Muscle of leg (tissue), 16 donors: ENCODE data around the gene PPP5C. TPM values are rescaled to one million over a fixed set of nuclear protein-coding genes. Genes with fewer than 3 reads are reported as not detected.
A peak's percentile ranks its signal among the peaks of the same experiment; 100 is the strongest.

ENCODE experiments used
- DNase-seq: peaks from one replicate; pipeline ENCODE4 v3.0.0; 2013
- H3K27ac ChIP-seq: one replicate; pipeline ENCODE4 v1.5.1; 2013; ENCODE audit warnings: mild to moderate bottlenecking, low read length, control low read depth
- H3K27me3 ChIP-seq: one replicate; pipeline ENCODE4 v1.6.1; 2013; ENCODE audit warnings: low read length; ENCODE audit not compliant: control insufficient read depth, insufficient read depth
- H3K36me3 ChIP-seq: one replicate; pipeline ENCODE4 v1.6.1; 2013; ENCODE audit warnings: low read length; ENCODE audit not compliant: control insufficient read depth, insufficient read depth
- H3K4me1 ChIP-seq: one replicate; pipeline ENCODE4 v1.6.1; 2013; ENCODE audit warnings: low read length; ENCODE audit not compliant: control insufficient read depth, insufficient read depth
- H3K4me3 ChIP-seq: one replicate; pipeline ENCODE4 v1.5.1; 2013; ENCODE audit warnings: low read length, control low read depth
- H3K9me3 ChIP-seq: replicated peaks from 2 replicates; pipeline ENCODE4 v1.6.1; 2013; ENCODE audit warnings: low read depth, low read length; ENCODE audit not compliant: control insufficient read depth
- WGBS: methylation state at CpG from one replicate; pipeline ENCODE4 v1.1.5; 2013; ENCODE audit warnings: missing lambda C conversion rate; ENCODE audit not compliant: insufficient coverage; 5-methylcytosine and 5-hydroxymethylcytosine counted together
- long read RNA-seq, 11 donors: transcript quantifications; one replicate each; lab custom pipeline, GENCODE V29; 2026
- polyA plus RNA-seq, 8 donors: library from polyadenylated mRNA; unstranded; fragments of 120-200 nt; gene quantifications; one replicate each; pipeline versions ENCODE4 v1.2.1 to v1.2.3, GENCODE V29; 2013; ENCODE audit warnings: inconsistent platforms in 1 of 8, low replicate concordance in 1 of 8; ENCODE audit not compliant: insufficient read length in 8 of 8, insufficient read depth in 1 of 8
- total RNA-seq: library from RNA; stranded (reverse); fragments of 120-200 nt; gene quantifications from one replicate; pipeline ENCODE4 v1.2.4, GENCODE V29; 2013

Gene PPP5C
- total RNA-seq (42.6 TPM), polyA plus RNA-seq (10 to 100 TPM; 58.5 to 71.7 (median 61.3) TPM)
- long read RNA-seq, donor 1, transcript PPP5C-201 (13 exons, 2,109 nt) = major isoform, 11 of 13 reads
- long read RNA-seq, donor 1, partial matches to known transcripts = 0 of 13 reads
- long read RNA-seq, donor 1, other reads (novel, unspliced or antisense) = 0 of 13 reads
- long read RNA-seq, donor 2 = 0 reads
- long read RNA-seq, donor 3, transcript PPP5C-201 (13 exons, 2,109 nt) = major isoform, 16 of 19 reads
- long read RNA-seq, donor 3, partial matches to known transcripts = 0 of 19 reads
- long read RNA-seq, donor 3, other reads (novel, unspliced or antisense) = 0 of 19 reads
- long read RNA-seq, donor 4, transcript PPP5C-201 (13 exons, 2,109 nt) = major isoform, 21 of 26 reads
- long read RNA-seq, donor 4, partial matches to known transcripts = 0 of 26 reads
- long read RNA-seq, donor 4, other reads (novel, unspliced or antisense) = 0 of 26 reads
- long read RNA-seq, donor 5, transcript PPP5C-201 (13 exons, 2,109 nt) = major isoform, 31 of 47 reads
- long read RNA-seq, donor 5, partial matches to known transcripts = 12 of 47 reads
- long read RNA-seq, donor 5, other reads (novel, unspliced or antisense) = 0 of 47 reads
- long read RNA-seq, donor 6, transcript PPP5C-201 (13 exons, 2,109 nt) = major isoform, 17 of 19 reads
- long read RNA-seq, donor 6, partial matches to known transcripts = 0 of 19 reads
- long read RNA-seq, donor 6, other reads (novel, unspliced or antisense) = 0 of 19 reads
- long read RNA-seq, donor 7, transcript PPP5C-201 (13 exons, 2,109 nt) = major isoform, 13 of 15 reads
- long read RNA-seq, donor 7, partial matches to known transcripts = 0 of 15 reads
- long read RNA-seq, donor 7, other reads (novel, unspliced or antisense) = 0 of 15 reads
- long read RNA-seq, donor 8, transcript PPP5C-201 (13 exons, 2,109 nt) = major isoform, 14 of 15 reads
- long read RNA-seq, donor 8, partial matches to known transcripts = 0 of 15 reads
- long read RNA-seq, donor 8, other reads (novel, unspliced or antisense) = 0 of 15 reads
- long read RNA-seq, donor 9, transcript PPP5C-201 (13 exons, 2,109 nt) = major isoform, 12 of 13 reads
- long read RNA-seq, donor 9, partial matches to known transcripts = 0 of 13 reads
- long read RNA-seq, donor 9, other reads (novel, unspliced or antisense) = 0 of 13 reads
- long read RNA-seq, donor 10, transcript PPP5C-201 (13 exons, 2,109 nt) = major isoform, 24 of 26 reads
- long read RNA-seq, donor 10, partial matches to known transcripts = 0 of 26 reads
- long read RNA-seq, donor 10, other reads (novel, unspliced or antisense) = 0 of 26 reads
- long read RNA-seq, donor 11, transcript PPP5C-201 (13 exons, 2,109 nt) = major isoform, 10 of 12 reads
- long read RNA-seq, donor 11, partial matches to known transcripts = 0 of 12 reads
- long read RNA-seq, donor 11, other reads (novel, unspliced or antisense) = 0 of 12 reads

- under 1% methylated on average over 60 of the region's 62 CpGs for WGBS
- Histone ChIP-seq H3K27ac (peak within 1 kb of the TSS; percentile 92), H3K36me3 (peaks cover 16% of the 10 kb centered on the region), H3K4me1 (peaks cover 46% of the 10 kb centered on the region), H3K27me3 (no peaks in the 10 kb centered on the region), H3K9me3 (no peaks in the 10 kb centered on the region), H3K4me3 (peak within 1 kb of the TSS; percentile 100)
- DNase-seq = peak; percentile 97
These were observed at the start of gene PPP5C for GRCh38 chr19:46346821-46347571. PPP5C (plus strand) TSS chr19:46347087; CDS start chr19:46347097, 10 bp downstream.

- Histone ChIP-seq H3K9me3 (no peaks in the 10 kb centered on the region), H3K4me3 (peak overlapping the region; percentile 58), H3K36me3 (peaks cover 10% of the 10 kb centered on the region), H3K27ac (peak overlapping the region; percentile 98), H3K27me3 (no peaks in the 10 kb centered on the region), H3K4me1 (peaks cover 61% of the 10 kb centered on the region)
- WGBS = 10% methylated on average over 17 of the region's 19 CpGs
- DNase-seq = peak; percentile 97
These were observed 49.0 kb upstream of the PPP5C start for GRCh38 chr19:46297700-46298478.

GRCh38 chr19:46298479-46299003 lies 48.3 kb upstream of the PPP5C start:
- peaks cover 67% of the 10 kb centered on the region for H3K4me1 ChIP-seq
- no peaks in the 10 kb centered on the region for H3K27me3 ChIP-seq
- peaks cover 16% of the 10 kb centered on the region for H3K36me3 ChIP-seq
- peak overlapping the region; percentile 58 for H3K4me3 ChIP-seq
- DNase-seq = no peak
- 21% methylated on average over 3 of the region's 7 CpGs for WGBS
- H3K9me3 ChIP-seq = no peaks in the 10 kb centered on the region
- H3K27ac ChIP-seq = peak overlapping the region; percentile 98

- H3K36me3 ChIP-seq = peaks cover 21% of the 10 kb centered on the region
- H3K27ac ChIP-seq = peak overlapping the region; percentile 98
- H3K27me3 ChIP-seq = no peaks in the 10 kb centered on the region
- H3K9me3 ChIP-seq = no peaks in the 10 kb centered on the region
- peaks cover 71% of the 10 kb centered on the region for H3K4me1 ChIP-seq
- peak overlapping the region; percentile 58 for H3K4me3 ChIP-seq
- DNase-seq = peak; percentile 96
- 0% methylated on average over 3 of the region's 11 CpGs for WGBS
These were observed 47.8 kb upstream of the PPP5C start for GRCh38 chr19:46299004-46299509.

- DNase-seq = peak; percentile 49
- peaks cover 28% of the 10 kb centered on the region for H3K36me3 ChIP-seq
- H3K9me3 ChIP-seq = no peaks in the 10 kb centered on the region
- H3K4me1 ChIP-seq = peaks cover 75% of the 10 kb centered on the region
- H3K27me3 ChIP-seq = no peaks in the 10 kb centered on the region
- peak overlapping the region; percentile 58 for H3K4me3 ChIP-seq
- H3K27ac ChIP-seq = peak overlapping the region; percentile 97
- 30% methylated on average over 4 of the region's 7 CpGs for WGBS
These were observed 47.2 kb upstream of the PPP5C start for GRCh38 chr19:46299695-46300094.

- DNase-seq = peak; percentile 41
- H3K36me3 ChIP-seq = peaks cover 61% of the 10 kb centered on the region
- peak overlapping the region; percentile 49 for H3K27ac ChIP-seq
- H3K4me3 ChIP-seq = no peak overlapping the region
- WGBS = 52% methylated on average over 8 of the region's 10 CpGs
- H3K9me3 ChIP-seq = no peaks in the 10 kb centered on the region
- H3K27me3 ChIP-seq = no peaks in the 10 kb centered on the region
- peaks cover 55% of the 10 kb centered on the region for H3K4me1 ChIP-seq
These were observed 43.6 kb upstream of the PPP5C start for GRCh38 chr19:46303322-46303690.

GRCh38 chr19:46303691-46304397 lies 43.0 kb upstream of the PPP5C start:
- Histone ChIP-seq H3K4me1 (peaks cover 50% of the 10 kb centered on the region), H3K9me3 (no peaks in the 10 kb centered on the region), H3K36me3 (peaks cover 66% of the 10 kb centered on the region), H3K27me3 (no peaks in the 10 kb centered on the region), H3K27ac (peak overlapping the region; percentile 49), H3K4me3 (no peak overlapping the region)
- peak; percentile 60 for DNase-seq
- WGBS = 34% methylated on average over 47 of the region's 56 CpGs

- no peaks in the 10 kb centered on the region for H3K27me3 ChIP-seq
- WGBS = no CpG with 5 or more reads among the region's 3 CpGs
- no peak overlapping the region for H3K27ac ChIP-seq
- no peaks in the 10 kb centered on the region for H3K9me3 ChIP-seq
- H3K4me1 ChIP-seq = peaks cover 24% of the 10 kb centered on the region
- H3K36me3 ChIP-seq = peaks cover 90% of the 10 kb centered on the region
- no peak overlapping the region for H3K4me3 ChIP-seq
- no peak for DNase-seq
These were observed 40.4 kb upstream of the PPP5C start for GRCh38 chr19:46306501-46306900.
